ENCODE data around the gene TPRG1L.

The TPRG1L gene

GRCh38 chr1:3594706-3595377 lies 30.0 kb upstream of the TPRG1L start:
- no peak for DNase-seq

GRCh38 chr1:3595949-3596348 lies 28.9 kb upstream of the TPRG1L start:
- no peak for DNase-seq

- no peak for DNase-seq
Measured at GRCh38 chr1:3596663-3597598, 27.9 kb upstream of the TPRG1L start.

GRCh38 chr1:3597599-3597964 lies 27.2 kb upstream of the TPRG1L start:
- no peak for DNase-seq

GRCh38 chr1:3598051-3598491 lies 26.7 kb upstream of the TPRG1L start:
- no peak for DNase-seq

GRCh38 chr1:3598522-3599285 lies 26.1 kb upstream of the TPRG1L start:
- DNase-seq, result no peak

- DNase-seq, result no peak
Measured at GRCh38 chr1:3599286-3599811, 25.5 kb upstream of the TPRG1L start.

- no peak for DNase-seq
Measured at GRCh38 chr1:3599816-3600215, 25.0 kb upstream of the TPRG1L start.

- DNase-seq, result no peak
Measured at GRCh38 chr1:3600354-3600753, 24.5 kb upstream of the TPRG1L start.

GRCh38 chr1:3601743-3602142 lies 23.1 kb upstream of the TPRG1L start:
- no peak for DNase-seq

- DNase-seq, result no peak
Measured at GRCh38 chr1:3602375-3602774, 22.4 kb upstream of the TPRG1L start.

- no peak for DNase-seq
Measured at GRCh38 chr1:3603156-3603555, 21.7 kb upstream of the TPRG1L start.

GRCh38 chr1:3603571-3604467 lies 21.0 kb upstream of the TPRG1L start:
- no peak for DNase-seq

- no peak for DNase-seq
Measured at GRCh38 chr1:3604468-3604974, 20.3 kb upstream of the TPRG1L start.

GRCh38 chr1:3604997-3605823 lies 19.6 kb upstream of the TPRG1L start:
- DNase-seq, result no peak

GRCh38 chr1:3606779-3607702 lies 17.8 kb upstream of the TPRG1L start:
- no peak for DNase-seq

GRCh38 chr1:3607703-3608065 lies 17.1 kb upstream of the TPRG1L start:
- no peak for DNase-seq

- DNase-seq, result no peak
Measured at GRCh38 chr1:3608154-3608553, 16.7 kb upstream of the TPRG1L start.

- DNase-seq, result no peak
Measured at GRCh38 chr1:3609016-3609768, 15.6 kb upstream of the TPRG1L start.

Data from activated CD4-positive, alpha-beta T cell treated with anti-CD3 and anti-CD28 coated beads, Interleukin-2, amount 50 U/mL, for 1 hour (primary cell).